Stimulated activated CD4-positive, alpha-beta T cell treated with anti-CD3 and anti-CD28 coated beads, Interleukin-2, amount 100 ng/mL, for 4 hours (primary cell): ENCODE results near the gene CALR3.
"Not testable (repeated sequence)": the region's sequence is repeated elsewhere in the genome, so short reads cannot be mapped to it uniquely, and the experiment has no call there.

Experiments used
- DNase-seq: peaks from one replicate; pipeline ENCODE4 v3.0.0-alpha.2; 2020; ENCODE audit warnings: low read depth

CALR3 gene, protein sequence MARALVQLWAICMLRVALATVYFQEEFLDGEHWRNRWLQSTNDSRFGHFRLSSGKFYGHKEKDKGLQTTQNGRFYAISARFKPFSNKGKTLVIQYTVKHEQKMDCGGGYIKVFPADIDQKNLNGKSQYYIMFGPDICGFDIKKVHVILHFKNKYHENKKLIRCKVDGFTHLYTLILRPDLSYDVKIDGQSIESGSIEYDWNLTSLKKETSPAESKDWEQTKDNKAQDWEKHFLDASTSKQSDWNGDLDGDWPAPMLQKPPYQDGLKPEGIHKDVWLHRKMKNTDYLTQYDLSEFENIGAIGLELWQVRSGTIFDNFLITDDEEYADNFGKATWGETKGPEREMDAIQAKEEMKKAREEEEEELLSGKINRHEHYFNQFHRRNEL

GRCh38 chr19:16495982-16496612, at the start of gene CALR3, which contains the start of gene C19orf44:
TSS of gene CALR3 (minus strand) at chr19:16496167. CDS start at chr19:16496129, 38 bp downstream.
TSS of gene C19orf44 (plus strand) at chr19:16496394. CDS start at chr19:16500793, 4,399 bp downstream.
- DNase-seq: peak; percentile 95

DNA sequence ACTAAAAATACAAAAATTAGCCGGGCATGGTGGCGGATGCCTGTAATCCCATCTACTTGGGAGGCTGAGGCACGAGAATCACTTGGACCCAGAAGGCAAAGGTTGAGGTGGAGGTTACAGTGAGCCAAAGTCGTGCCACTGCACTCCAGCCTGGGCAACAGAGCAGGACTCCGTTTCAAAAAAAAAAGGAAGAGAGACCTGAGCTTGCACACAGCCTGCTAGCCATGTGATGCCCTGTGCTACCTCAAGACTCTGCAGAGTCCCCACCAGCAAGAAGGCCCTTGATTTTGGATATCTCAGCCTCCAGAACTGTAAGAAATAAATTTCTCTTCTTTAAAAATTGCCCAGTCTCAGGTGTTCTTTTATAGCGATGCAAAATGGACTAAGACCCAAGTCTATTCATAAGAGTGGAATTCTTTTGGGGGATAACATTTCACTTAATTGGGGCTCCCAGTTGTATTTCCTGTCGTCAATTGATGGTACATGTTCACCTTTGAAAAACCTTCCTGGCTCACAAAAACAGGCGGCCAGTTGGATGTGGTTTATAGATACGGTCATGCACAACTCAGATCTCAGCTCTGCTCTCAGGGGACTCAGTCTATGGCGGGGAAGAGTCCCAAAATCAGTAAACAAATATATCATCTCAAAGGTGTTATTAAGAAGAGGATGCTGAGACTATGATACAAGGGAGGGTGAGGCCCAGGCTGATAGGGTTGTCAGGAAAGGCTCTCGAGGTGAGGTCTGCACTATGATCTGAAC, 48.7 kb upstream of the CALR3 start:
- DNase-seq: no peak

DNA sequence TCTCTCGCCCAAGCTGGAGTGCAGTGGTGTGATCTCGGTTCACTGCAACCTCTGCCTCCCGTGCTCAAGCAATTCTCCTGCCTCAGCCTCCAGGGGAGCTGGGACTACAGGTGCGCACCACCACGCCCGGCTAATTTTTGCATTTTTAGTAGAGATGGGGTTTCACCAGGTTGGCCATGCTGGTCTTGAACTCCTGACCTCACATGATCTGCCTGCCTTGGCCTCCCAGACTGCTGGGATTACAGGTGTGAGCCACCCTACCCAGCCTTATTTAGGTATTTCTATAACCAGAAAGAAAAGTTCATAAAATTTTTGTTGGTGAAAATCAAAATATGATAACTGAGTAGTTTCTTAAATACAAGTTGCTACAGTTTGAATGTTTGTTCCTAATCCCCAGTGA, 47.8 kb upstream of the CALR3 start:
- not testable (repeated sequence) for DNase-seq

GRCh38 chr19:16542910-16543472, 47.0 kb upstream of the CALR3 start:
- no peak for DNase-seq

DNA sequence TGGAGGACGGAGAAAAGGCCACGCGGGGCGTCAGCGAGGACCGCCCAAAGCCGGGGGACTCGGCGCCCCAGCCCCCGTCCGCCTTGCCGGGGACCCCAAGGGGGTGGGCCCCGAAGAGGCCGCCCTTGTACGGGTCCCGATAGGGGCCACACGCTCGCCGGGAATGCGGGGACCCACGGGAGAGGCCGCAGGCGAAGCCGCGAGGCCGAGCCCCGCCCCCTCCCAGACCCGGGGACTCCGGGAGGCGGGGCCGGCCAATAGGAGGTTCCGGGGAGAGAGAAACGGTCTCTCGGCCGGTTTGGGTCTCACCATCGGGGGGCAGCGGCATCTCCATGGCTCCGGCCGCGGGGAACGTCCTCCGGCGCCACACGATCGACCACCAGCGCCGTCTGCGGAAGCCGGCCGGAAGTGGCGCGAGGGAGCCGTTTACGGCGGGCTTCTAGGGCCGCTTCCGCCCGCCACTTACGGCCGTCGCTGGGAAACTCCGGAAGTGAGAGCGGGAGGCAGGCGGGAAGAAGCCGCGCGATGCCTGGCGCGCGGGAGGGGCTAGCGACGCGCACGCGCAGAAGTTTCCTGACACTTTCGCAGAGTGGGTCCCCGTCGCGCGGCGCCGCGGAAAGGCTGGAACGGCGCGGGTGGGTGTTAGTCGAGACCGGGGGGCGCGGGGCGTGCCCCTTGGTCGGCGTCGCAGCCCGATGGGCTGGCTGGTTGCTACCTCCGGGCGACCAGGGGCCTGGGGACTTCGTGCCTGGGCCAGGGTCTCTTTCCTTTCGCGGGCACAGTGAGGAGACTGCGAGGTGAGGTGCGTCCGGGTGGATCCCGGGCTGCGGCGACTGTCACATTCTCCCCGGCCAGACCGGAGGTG, 46.3 kb upstream of the CALR3 start, which contains the start of gene CHERP:
CHERP (minus strand) TSS at position 393 of the 865 bp plus-strand sequence; CDS start at position 334, 59 bp downstream.
- DNase-seq: peak; percentile 89

- no peak for DNase-seq
Observed at GRCh38 chr19:16541526-16542044, 45.6 kb upstream of the CALR3 start.

DNA sequence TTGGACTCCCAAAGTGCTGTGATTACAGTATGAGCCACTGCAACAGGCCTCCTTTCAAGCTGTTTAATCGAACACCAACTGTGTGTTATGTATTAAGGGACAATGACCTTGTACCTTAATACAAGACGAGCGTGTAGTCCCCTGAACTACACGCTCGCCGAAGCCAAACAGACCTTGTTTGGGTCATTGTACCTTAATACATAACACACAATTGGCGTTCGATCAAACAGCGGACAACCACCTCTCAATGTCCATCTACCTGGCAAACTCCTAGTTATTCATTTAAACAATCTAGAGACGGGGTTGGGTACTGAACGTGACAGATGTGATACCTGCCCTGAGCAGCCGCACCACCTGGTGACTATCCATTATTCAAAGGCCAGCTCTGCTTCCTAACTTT, 45.0 kb upstream of the CALR3 start:
- DNase-seq: no peak

GRCh38 chr19:16537111-16537510, 41.1 kb upstream of the CALR3 start:
- DNase-seq: no peak

GRCh38 chr19:16536130-16536529, 40.2 kb upstream of the CALR3 start:
- DNase-seq: no peak

- no peak for DNase-seq
Observed at GRCh38 chr19:16535381-16535780, 39.4 kb upstream of the CALR3 start.

DNA sequence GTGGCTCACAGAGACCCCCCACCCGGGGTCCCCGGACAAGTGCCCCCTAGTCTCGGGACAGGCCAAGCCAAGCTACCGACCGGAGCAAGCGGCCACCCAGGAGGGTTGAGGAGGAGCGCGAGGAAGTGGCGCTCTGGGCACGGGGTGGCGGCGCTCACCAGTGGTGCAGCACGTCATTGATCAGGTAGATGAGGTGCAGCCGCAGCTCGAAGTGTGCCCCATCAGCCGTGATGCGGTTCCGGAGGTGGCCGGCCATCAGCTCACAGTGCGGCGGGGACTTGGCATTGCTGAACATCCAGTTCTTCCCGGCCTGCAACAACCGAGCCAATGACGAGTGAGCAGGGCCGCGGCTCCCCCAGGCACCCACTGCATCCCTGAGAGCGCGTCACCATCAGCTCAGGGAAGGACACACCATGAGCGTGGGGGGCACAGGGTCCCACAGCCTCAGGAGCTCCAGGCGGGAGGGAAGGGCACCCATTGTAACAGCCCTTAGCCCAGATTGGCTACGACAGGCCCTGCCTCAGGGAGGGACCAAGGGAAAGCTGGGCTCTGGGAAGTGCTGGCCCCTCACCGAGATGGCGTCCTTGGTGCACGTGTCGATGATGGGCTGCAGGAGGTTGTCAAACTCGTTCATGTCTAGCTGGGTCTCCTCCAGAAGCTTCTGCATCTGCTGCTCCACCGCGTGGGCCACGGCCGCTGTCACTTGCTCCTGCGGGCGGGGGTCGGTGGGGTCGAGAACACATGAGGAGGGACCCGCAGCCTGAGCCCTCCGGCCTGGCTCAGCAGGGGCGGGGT, 36.7 kb upstream of the CALR3 start:
- DNase-seq: no peak

DNA sequence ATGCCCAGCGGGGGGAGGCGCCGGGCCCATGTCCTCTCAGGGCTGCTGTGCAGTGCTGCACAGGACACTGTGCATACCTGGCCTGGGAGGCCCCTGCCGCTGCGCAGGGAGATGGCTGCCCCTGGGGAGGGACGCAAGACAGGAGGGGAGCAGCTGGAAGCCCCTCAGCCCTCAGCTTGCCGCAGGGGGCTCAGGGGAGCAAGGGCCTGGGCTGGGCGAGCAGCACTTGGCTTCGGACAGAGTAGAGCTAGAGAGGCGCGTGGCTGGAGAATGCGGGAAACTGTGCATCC, 35.4 kb upstream of the CALR3 start:
- DNase-seq: no peak

DNA sequence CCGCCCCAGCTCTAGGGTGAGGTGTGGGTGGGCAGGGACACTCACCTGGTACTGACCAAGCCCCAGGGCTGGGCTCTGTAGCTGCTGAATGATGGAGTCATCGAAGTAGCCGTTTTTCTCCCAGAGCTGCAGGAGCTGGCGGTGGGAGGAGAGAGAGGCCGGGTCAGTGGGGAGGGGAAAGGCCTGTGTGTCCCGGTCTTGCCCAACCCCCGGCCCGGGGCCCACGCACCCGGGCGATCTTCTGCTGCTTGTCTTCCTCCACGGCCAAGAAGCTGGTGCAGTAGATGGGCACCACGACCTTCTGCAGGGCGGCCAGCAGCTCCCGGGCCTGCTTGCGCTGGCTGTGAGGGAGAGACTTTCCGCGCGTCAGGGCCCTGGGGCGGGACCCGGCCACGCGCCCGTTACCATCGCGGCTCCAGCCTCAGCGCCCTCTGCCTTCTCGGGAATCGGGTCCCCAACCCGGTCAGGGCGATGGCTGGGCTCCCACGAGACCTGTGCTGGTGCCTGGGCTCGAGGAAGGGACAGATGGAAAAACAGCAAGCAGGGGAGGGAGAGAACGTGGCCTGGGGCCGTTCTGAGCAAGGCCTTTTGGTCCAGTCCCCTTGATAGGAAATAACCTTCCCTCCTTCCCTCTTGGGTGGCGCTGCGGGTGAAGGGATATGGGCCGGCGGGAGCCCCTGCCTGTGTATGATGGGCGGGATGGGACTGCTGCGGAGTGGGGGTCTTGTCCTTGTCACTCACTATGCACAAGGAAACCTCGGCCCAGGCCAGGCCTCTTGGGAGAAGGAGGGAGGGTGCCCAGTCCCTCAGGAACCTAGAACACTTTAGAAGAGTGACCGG, 34.8 kb upstream of the CALR3 start:
- DNase-seq: no peak

- no peak for DNase-seq
Observed at GRCh38 chr19:16529466-16530144, 33.6 kb upstream of the CALR3 start.

GRCh38 chr19:16527971-16528521, 32.1 kb upstream of the CALR3 start:
- no peak for DNase-seq

DNA sequence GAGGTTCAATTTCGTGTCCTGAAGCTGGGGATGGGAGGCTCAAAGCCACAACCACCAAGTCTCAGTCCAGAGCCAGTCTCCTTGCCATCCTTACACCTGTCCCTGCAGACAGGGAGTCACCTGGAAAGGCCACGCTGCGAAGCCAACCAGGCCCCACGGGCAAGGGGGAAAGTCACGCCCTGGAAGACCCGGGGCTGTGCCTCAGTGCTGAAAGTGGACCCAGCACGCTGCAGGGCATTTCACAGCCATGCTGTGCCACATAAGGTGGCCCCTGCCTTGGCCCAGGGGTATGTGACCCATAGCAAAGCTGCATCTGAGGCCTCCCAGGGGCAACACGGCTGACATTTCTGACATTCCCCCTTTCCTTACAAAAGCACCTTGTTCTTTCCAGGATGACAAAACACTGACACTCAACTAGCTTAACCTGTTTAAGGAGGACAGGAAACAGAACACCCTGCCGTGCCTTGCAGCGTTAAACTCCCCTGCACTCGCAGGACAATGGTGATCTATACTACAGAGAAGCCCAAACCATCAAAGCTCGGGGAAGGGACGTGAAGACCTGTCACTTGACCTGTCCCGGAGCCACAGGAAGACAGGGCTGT, 31.5 kb upstream of the CALR3 start:
- no peak for DNase-seq

GRCh38 chr19:16525751-16526481, 29.9 kb upstream of the CALR3 start:
- DNase-seq: no peak
